ENCODE results near the gene LIPC. TPM values are rescaled to one million over a fixed set of nuclear protein-coding genes. Genes with fewer than 3 reads are reported as not detected.
"Not testable (repeated sequence)": the region's sequence is repeated elsewhere in the genome, so short reads cannot be mapped to it uniquely, and the experiment has no call there.

The LIPC gene
- total RNA-seq, 2 experiments from 2014 or later = 0.60 to 0.68 TPM

- CTCF ChIA-PET = no interaction called here
- Mint-ChIP-seq H3K27me3 (no peaks in the 10 kb centered on the region), H3K4me3 (no peak overlapping the region)
Measured at GRCh38 chr15:58602823-58603222, 171.0 kb downstream of the LIPC start.

GRCh38 chr15:58603927-58604326, 172.1 kb downstream of the LIPC start:
- POLR2A ChIA-PET = interaction anchor here (0.7 kb wide), 2 partner anchors 120 to 135 kb away, joined by 3 to 4 read pairs; no protein-coding TSS in a partner anchor
- CTCF ChIA-PET = not testable (repeated sequence)
- peaks cover 53% of the 10 kb centered on the region for H3K36me3 Mint-ChIP-seq (ENCODE audit: low read depth)

More at GRCh38 chr15:58602823-58603222, 171.0 kb downstream of the LIPC start:
- Mint-ChIP-seq H3K4me1 (peaks cover 4% of the 10 kb centered on the region), H3K9me3 (no peaks in the 10 kb centered on the region), H3K36me3 (ENCODE audit: low read depth) (peaks cover 48% of the 10 kb centered on the region), H3K27ac (no peak overlapping the region)
- POLR2A ChIA-PET = no interaction called here
- no peak for DNase-seq

GRCh38 chr15:58604455-58604923, 172.7 kb downstream of the LIPC start:
- H3K4me1 Mint-ChIP-seq = peaks cover 9% of the 10 kb centered on the region
- CTCF ChIA-PET = no interaction called here
- no peak overlapping the region for H3K4me3 Mint-ChIP-seq
- no peak overlapping the region for H3K27ac Mint-ChIP-seq
- H3K9me3 Mint-ChIP-seq = no peaks in the 10 kb centered on the region
- DNase-seq = no peak
- POLR2A ChIA-PET = interaction anchor here (0.7 kb wide), 2 partner anchors 121 to 135 kb away, joined by 3 to 4 read pairs; no protein-coding TSS in a partner anchor
- peaks cover 58% of the 10 kb centered on the region for H3K36me3 Mint-ChIP-seq (ENCODE audit: low read depth)
- H3K27me3 Mint-ChIP-seq = no peaks in the 10 kb centered on the region

More at GRCh38 chr15:58603927-58604326, 172.1 kb downstream of the LIPC start:
- not testable (repeated sequence) for H3K4me1 Mint-ChIP-seq, H3K27me3 Mint-ChIP-seq, H3K4me3 Mint-ChIP-seq, DNase-seq, H3K9me3 Mint-ChIP-seq, H3K27ac Mint-ChIP-seq

- Mint-ChIP-seq H3K4me3 (no peak overlapping the region), H3K27me3 (no peaks in the 10 kb centered on the region), H3K9me3 (no peaks in the 10 kb centered on the region), H3K36me3 (ENCODE audit: low read depth) (peaks cover 67% of the 10 kb centered on the region), H3K27ac (no peak overlapping the region), H3K4me1 (peaks cover 9% of the 10 kb centered on the region)
- DNase-seq = no peak
- POLR2A ChIA-PET = no interaction called here
- CTCF ChIA-PET = no interaction called here
Measured at GRCh38 chr15:58605931-58606530, 174.2 kb downstream of the LIPC start.

- Mint-ChIP-seq H3K36me3 (ENCODE audit: low read depth) (peaks cover 68% of the 10 kb centered on the region), H3K27ac (no peak overlapping the region), H3K27me3 (no peaks in the 10 kb centered on the region), H3K9me3 (no peaks in the 10 kb centered on the region), H3K4me1 (peaks cover 9% of the 10 kb centered on the region), H3K4me3 (no peak overlapping the region)
- POLR2A ChIA-PET = no interaction called here
- CTCF ChIA-PET = no interaction called here
- DNase-seq = no peak
Measured at GRCh38 chr15:58606577-58607080, 174.8 kb downstream of the LIPC start.

- H3K27ac Mint-ChIP-seq = peak overlapping the region; percentile 36
- no peak overlapping the region for H3K4me3 Mint-ChIP-seq
- H3K4me1 Mint-ChIP-seq = peaks cover 9% of the 10 kb centered on the region
Measured at GRCh38 chr15:58608129-58608590, 176.4 kb downstream of the LIPC start.

GRCh38 chr15:58608711-58609110, 176.9 kb downstream of the LIPC start:
- H3K9me3 Mint-ChIP-seq = peaks cover 6% of the 10 kb centered on the region
- H3K4me1 Mint-ChIP-seq = peaks cover 9% of the 10 kb centered on the region
- H3K36me3 Mint-ChIP-seq (ENCODE audit: low read depth) = peaks cover 77% of the 10 kb centered on the region
- CTCF ChIA-PET = no interaction called here
- H3K4me3 Mint-ChIP-seq = no peak overlapping the region
- POLR2A ChIA-PET = no interaction called here
- H3K27me3 Mint-ChIP-seq = no peaks in the 10 kb centered on the region
- H3K27ac Mint-ChIP-seq = no peak overlapping the region
- no peak for DNase-seq

More at GRCh38 chr15:58608129-58608590, 176.4 kb downstream of the LIPC start:
- Mint-ChIP-seq H3K27me3 (no peaks in the 10 kb centered on the region), H3K36me3 (ENCODE audit: low read depth) (peaks cover 77% of the 10 kb centered on the region), H3K9me3 (peaks cover 1% of the 10 kb centered on the region)
- POLR2A ChIA-PET = no interaction called here
- DNase-seq = no peak
- CTCF ChIA-PET = no interaction called here

- H3K4me3 Mint-ChIP-seq = no peak overlapping the region
- POLR2A ChIA-PET = interaction anchor here (0.5 kb wide), 1 partner anchor 220 kb away, joined by 3 read pairs; no protein-coding TSS in a partner anchor
- peaks cover 27% of the 10 kb centered on the region for H3K9me3 Mint-ChIP-seq
- H3K36me3 Mint-ChIP-seq (ENCODE audit: low read depth) = peaks cover 86% of the 10 kb centered on the region
- H3K27ac Mint-ChIP-seq = no peak overlapping the region
- peaks cover 11% of the 10 kb centered on the region for H3K4me1 Mint-ChIP-seq
- no peaks in the 10 kb centered on the region for H3K27me3 Mint-ChIP-seq
- DNase-seq = no peak
- CTCF ChIA-PET = interaction anchor here (0.6 kb wide), 1 partner anchor 146 kb away, joined by 5 read pairs; no protein-coding TSS in a partner anchor
Measured at GRCh38 chr15:58611731-58612676, 180.2 kb downstream of the LIPC start.

- CTCF ChIA-PET = interaction anchor here (0.6 kb wide), 1 partner anchor 632 kb away, joined by 4 read pairs; no protein-coding TSS in a partner anchor
- H3K27me3 Mint-ChIP-seq = no peaks in the 10 kb centered on the region
- peaks cover 86% of the 10 kb centered on the region for H3K36me3 Mint-ChIP-seq (ENCODE audit: low read depth)
- POLR2A ChIA-PET = no interaction called here
- no peak overlapping the region for H3K27ac Mint-ChIP-seq
- H3K4me3 Mint-ChIP-seq = no peak overlapping the region
- DNase-seq = no peak
- H3K4me1 Mint-ChIP-seq = peaks cover 2% of the 10 kb centered on the region
- peaks cover 33% of the 10 kb centered on the region for H3K9me3 Mint-ChIP-seq
Measured at GRCh38 chr15:58616171-58616570, 184.4 kb downstream of the LIPC start.

All from activated CD4-positive, alpha-beta memory T cell treated with anti-CD3 and anti-CD28 coated beads, Interleukin-2, amount 10 ng/mL, durations not matched to agents 7 days and 5 days (primary cell).